ENCODE measurements around the gene WFIKKN2.

GRCh38 chr17:50830352-50830751, 5.0 kb upstream of the WFIKKN2 start:
- TF ChIP-seq NFRKB (IDR thresholded peaks at IDR 0.05), result no peak
- TF ChIP-seq SP1 (IDR thresholded peaks at IDR 0.05), result no peak
- TF ChIP-seq ZNF384 (IDR thresholded peaks at IDR 0.05), result no peak
- no peak for TF ChIP-seq ELF4 (IDR thresholded peaks at IDR 0.05)
- TF ChIP-seq SUZ12 (IDR thresholded peaks at IDR 0.05), result no peak
- no peak for TF ChIP-seq LEF1 (IDR thresholded peaks at IDR 0.05; ENCODE audit: borderline replicate concordance)
- no peak for TF ChIP-seq FOXK2 (IDR thresholded peaks at IDR 0.05)
- TF ChIP-seq FOXA1 (IDR thresholded peaks at IDR 0.05), result no peak
- TF ChIP-seq L3MBTL2 (conservative IDR thresholded peaks at IDR 0.05), result no peak
- no peak for TF ChIP-seq TARDBP (IDR thresholded peaks at IDR 0.05)
- no peak for TF ChIP-seq FOXM1 (IDR thresholded peaks at IDR 0.05; ENCODE audit: borderline replicate concordance)
- no peak for TF ChIP-seq PKNOX1 (IDR thresholded peaks at IDR 0.05)
- no peak for TF ChIP-seq BHLHE40 (IDR thresholded peaks at IDR 0.05; ENCODE audit: borderline replicate concordance)

Measured in HEK293T (cell line).